ENCODE measurements around the gene MTOR.

Gene MTOR

GRCh38 chr1:11187494-11187893 lies 74.9 kb downstream of the MTOR start:
- Histone ChIP-seq H3F3A (ENCODE audit: insufficient read depth, low read length) (no peaks in the 10 kb centered on the region; the same call in 1 of the 2 replicates), H3K4me3 (ENCODE audit: low read length) (no peak overlapping the region), H3K4me1 (ENCODE audit: low read length) (no peaks in the 10 kb centered on the region), H3K9ac (ENCODE audit: low read length) (no peak overlapping the region), H3K79me2 (ENCODE audit: low read length) (no peaks in the 10 kb centered on the region), H3K9me2 (replicated peaks; ENCODE audit: insufficient read depth, low read length) (no peaks in the 10 kb centered on the region), H3K9me3 (replicated peaks; ENCODE audit: insufficient read depth, low read length) (no peaks in the 10 kb centered on the region), H4K20me1 (ENCODE audit: insufficient read depth, low read length) (no peaks in the 10 kb centered on the region), H2AFZ (ENCODE audit: low read length) (no peak overlapping the region), H3K27ac (ENCODE audit: low read length) (no peak overlapping the region), H3K36me3 (replicated peaks; ENCODE audit: insufficient read depth, low read length) (no peaks in the 10 kb centered on the region; the same call in 1 of the 2 replicates), H3K4me2 (ENCODE audit: low read depth, low read length) (no peak overlapping the region), H3K27me3 (replicated peaks; ENCODE audit: insufficient read depth, low read length) (no peaks in the 10 kb centered on the region)
- no peak for DNase-seq
- TF ChIP-seq EZH2 (optimal IDR thresholded peaks at IDR 0.05; ENCODE audit: low read depth, low read length) (no peak), EZH2phosphoT487 (IDR thresholded peaks at IDR 0.05; ENCODE audit: low read length) (no peak)
- TF ChIP-seq, protein P1, sequence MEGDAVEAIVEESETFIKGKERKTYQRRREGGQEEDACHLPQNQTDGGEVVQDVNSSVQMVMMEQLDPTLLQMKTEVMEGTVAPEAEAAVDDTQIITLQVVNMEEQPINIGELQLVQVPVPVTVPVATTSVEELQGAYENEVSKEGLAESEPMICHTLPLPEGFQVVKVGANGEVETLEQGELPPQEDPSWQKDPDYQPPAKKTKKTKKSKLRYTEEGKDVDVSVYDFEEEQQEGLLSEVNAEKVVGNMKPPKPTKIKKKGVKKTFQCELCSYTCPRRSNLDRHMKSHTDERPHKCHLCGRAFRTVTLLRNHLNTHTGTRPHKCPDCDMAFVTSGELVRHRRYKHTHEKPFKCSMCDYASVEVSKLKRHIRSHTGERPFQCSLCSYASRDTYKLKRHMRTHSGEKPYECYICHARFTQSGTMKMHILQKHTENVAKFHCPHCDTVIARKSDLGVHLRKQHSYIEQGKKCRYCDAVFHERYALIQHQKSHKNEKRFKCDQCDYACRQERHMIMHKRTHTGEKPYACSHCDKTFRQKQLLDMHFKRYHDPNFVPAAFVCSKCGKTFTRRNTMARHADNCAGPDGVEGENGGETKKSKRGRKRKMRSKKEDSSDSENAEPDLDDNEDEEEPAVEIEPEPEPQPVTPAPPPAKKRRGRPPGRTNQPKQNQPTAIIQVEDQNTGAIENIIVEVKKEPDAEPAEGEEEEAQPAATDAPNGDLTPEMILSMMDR (IDR thresholded peaks at IDR 0.05; ENCODE audit: low read length) = no peak

GRCh38 chr1:11187000-11187399 lies 75.4 kb downstream of the MTOR start:
- no peak overlapping the region for H3K9ac ChIP-seq (ENCODE audit: low read length)
- no peak overlapping the region for H3K4me3 ChIP-seq (ENCODE audit: low read length)
- H3K27ac ChIP-seq (ENCODE audit: low read length) = no peak overlapping the region
- no peaks in the 10 kb centered on the region for H3K79me2 ChIP-seq (ENCODE audit: low read length)
- TF ChIP-seq EZH2phosphoT487 (IDR thresholded peaks at IDR 0.05; ENCODE audit: low read length) (no peak), EZH2 (optimal IDR thresholded peaks at IDR 0.05; ENCODE audit: low read depth, low read length) (no peak)
- TF ChIP-seq, protein P1 (IDR thresholded peaks at IDR 0.05; ENCODE audit: low read length) = no peak
- no peaks in the 10 kb centered on the region for H3K27me3 ChIP-seq (replicated peaks; ENCODE audit: insufficient read depth, low read length)
- H3K4me1 ChIP-seq (ENCODE audit: low read length) = no peaks in the 10 kb centered on the region
- DNase-seq = no peak
- no peaks in the 10 kb centered on the region; the same call in 1 of the 2 replicates for H3K36me3 ChIP-seq (replicated peaks; ENCODE audit: insufficient read depth, low read length)
- no peak overlapping the region for H2AFZ ChIP-seq (ENCODE audit: low read length)
- H3K9me2 ChIP-seq (replicated peaks; ENCODE audit: insufficient read depth, low read length) = no peaks in the 10 kb centered on the region
- H4K20me1 ChIP-seq (ENCODE audit: insufficient read depth, low read length) = no peaks in the 10 kb centered on the region
- H3F3A ChIP-seq (ENCODE audit: insufficient read depth, low read length) = no peaks in the 10 kb centered on the region; the same call in 1 of the 2 replicates
- no peak overlapping the region for H3K4me2 ChIP-seq (ENCODE audit: low read depth, low read length)
- no peaks in the 10 kb centered on the region for H3K9me3 ChIP-seq (replicated peaks; ENCODE audit: insufficient read depth, low read length)

- no peak overlapping the region for H3K27ac ChIP-seq (ENCODE audit: low read length)
- no peaks in the 10 kb centered on the region for H3K27me3 ChIP-seq (replicated peaks; ENCODE audit: insufficient read depth, low read length)
- no peaks in the 10 kb centered on the region for H3K4me1 ChIP-seq (ENCODE audit: low read length)
- H2AFZ ChIP-seq (ENCODE audit: low read length) = no peak overlapping the region
- no peaks in the 10 kb centered on the region for H3K79me2 ChIP-seq (ENCODE audit: low read length)
- TF ChIP-seq EZH2 (optimal IDR thresholded peaks at IDR 0.05; ENCODE audit: low read depth, low read length) = no peak
- TF ChIP-seq EZH2phosphoT487 (IDR thresholded peaks at IDR 0.05; ENCODE audit: low read length) = no peak
- TF ChIP-seq, protein P1 (IDR thresholded peaks at IDR 0.05; ENCODE audit: low read length) = no peak
- H4K20me1 ChIP-seq (ENCODE audit: insufficient read depth, low read length) = no peaks in the 10 kb centered on the region
- H3K9me3 ChIP-seq (replicated peaks; ENCODE audit: insufficient read depth, low read length) = no peaks in the 10 kb centered on the region
- H3K4me2 ChIP-seq (ENCODE audit: low read depth, low read length) = no peak overlapping the region
- H3K36me3 ChIP-seq (replicated peaks; ENCODE audit: insufficient read depth, low read length) = no peaks in the 10 kb centered on the region; the same call in 1 of the 2 replicates
- H3F3A ChIP-seq (ENCODE audit: insufficient read depth, low read length) = no peaks in the 10 kb centered on the region; the same call in 1 of the 2 replicates
- H3K4me3 ChIP-seq (ENCODE audit: low read length) = no peak overlapping the region
- no peak overlapping the region for H3K9ac ChIP-seq (ENCODE audit: low read length)
- DNase-seq = no peak
- no peaks in the 10 kb centered on the region for H3K9me2 ChIP-seq (replicated peaks; ENCODE audit: insufficient read depth, low read length)
Measured at GRCh38 chr1:11184973-11185372, 77.4 kb downstream of the MTOR start.
